Parathyroid adenoma (tissue), 2 donors: Measurements from ENCODE around the gene MFSD12.

Experiments
- H2AFZ ChIP-seq: fragments of 300-600 bp; sonication (generic); one replicate; pipeline ENCODE4 v1.7.0; 2017; ENCODE audit warnings: antibody characterized with exemption, mild to moderate bottlenecking
- H3K27ac ChIP-seq: fragments of 300-600 bp; sonication (generic); one replicate; pipeline ENCODE4 v1.7.0; 2017
- H3K27me3 ChIP-seq: fragments of 300-600 bp; sonication (generic); one replicate; pipeline ENCODE4 v1.7.0; 2017; ENCODE audit warnings: low read length; ENCODE audit not compliant: control insufficient read depth, insufficient read depth
- H3K36me3 ChIP-seq: fragments of 300-600 bp; sonication (generic); one replicate; pipeline ENCODE4 v1.7.0; 2017; ENCODE audit warnings: low read length; ENCODE audit not compliant: control insufficient read depth, insufficient read depth
- H3K4me1 ChIP-seq: fragments of 300-600 bp; sonication (generic); one replicate; pipeline ENCODE4 v1.7.0; 2017; ENCODE audit warnings: control low read depth
- H3K4me2 ChIP-seq: fragments of 300-600 bp; sonication (generic); one replicate; pipeline ENCODE4 v1.7.0; 2017; ENCODE audit warnings: low read length
- H3K4me3 ChIP-seq: fragments of 300-600 bp; sonication (generic); one replicate; pipeline ENCODE4 v1.7.0; 2017; ENCODE audit warnings: low read depth, low read length
- H3K79me2 ChIP-seq: fragments of 300-600 bp; sonication (generic); one replicate; pipeline ENCODE4 v1.7.0; 2017; ENCODE audit warnings: control low read depth
- H3K9ac ChIP-seq: fragments of 300-600 bp; sonication (generic); one replicate; pipeline ENCODE4 v1.7.0; 2017; ENCODE audit warnings: mild to moderate bottlenecking
- H3K9me3 ChIP-seq: fragments of 300-600 bp; sonication (generic); one replicate; pipeline ENCODE4 v1.7.0; 2017; ENCODE audit warnings: low read length; ENCODE audit not compliant: control insufficient read depth
- TF ChIP-seq, protein P1 (sequence below): fragments of 300-600 bp; sonication (generic); IDR thresholded peaks from one replicate; pipeline ENCODE4 v1.7.0; 2017; ENCODE audit warnings: antibody characterized with exemption, mild to moderate bottlenecking
- donor health status: primary hyperparathyroidism.

The MFSD12 gene

DNA sequence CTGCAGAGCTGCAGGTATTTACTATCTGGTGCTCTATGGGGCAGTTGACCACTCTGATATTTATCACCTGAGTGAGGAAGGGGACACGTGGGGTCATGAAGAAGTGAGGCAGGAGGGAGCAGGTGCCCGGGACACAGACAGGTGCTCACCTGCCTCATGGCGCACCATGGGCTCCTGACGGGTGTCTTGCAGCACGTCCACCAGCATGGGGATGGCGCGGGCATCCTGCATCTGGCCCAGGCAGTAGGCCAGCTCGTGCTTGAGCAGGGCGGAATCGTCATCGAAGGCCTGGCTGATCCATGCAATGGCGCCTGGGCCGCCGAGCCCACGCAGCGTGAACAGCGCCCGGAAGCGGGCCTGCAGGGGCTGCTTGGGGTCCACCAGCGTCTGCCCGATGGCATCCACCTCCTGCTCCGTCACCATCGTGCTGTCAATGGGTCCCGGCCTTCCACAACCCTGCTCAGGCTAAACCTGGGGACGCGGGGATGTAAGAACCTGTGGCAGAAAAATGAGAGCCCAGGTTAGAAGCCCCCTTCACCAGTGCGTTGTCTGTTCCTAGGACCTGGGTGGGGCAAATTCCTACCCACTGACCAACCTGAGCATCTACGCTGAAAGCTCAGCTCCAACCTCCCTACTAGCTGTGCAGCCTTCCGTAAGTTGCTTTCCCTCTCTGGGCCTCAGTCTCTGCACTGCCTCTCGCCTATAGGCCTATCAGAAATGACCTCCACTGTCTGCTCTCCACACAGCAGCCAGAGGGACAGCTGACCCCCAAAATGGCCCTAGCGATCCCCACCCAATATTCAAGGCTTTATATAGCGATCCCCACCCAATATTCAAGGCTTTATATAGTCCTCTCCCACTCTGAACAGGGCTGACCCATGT is 60.8 kb downstream of the MFSD12 start:
- Histone ChIP-seq H2AFZ (no peak overlapping the region), H3K4me2 (no peak overlapping the region), H3K4me1 (no peaks in the 10 kb centered on the region), H3K9ac (no peak overlapping the region), H3K36me3 (no peaks in the 10 kb centered on the region), H3K9me3 (no peaks in the 10 kb centered on the region), H3K27ac (no peak overlapping the region), H3K27me3 (no peaks in the 10 kb centered on the region), H3K4me3 (no peak overlapping the region), H3K79me2 (peaks cover 11% of the 10 kb centered on the region)
- TF ChIP-seq, protein P1, sequence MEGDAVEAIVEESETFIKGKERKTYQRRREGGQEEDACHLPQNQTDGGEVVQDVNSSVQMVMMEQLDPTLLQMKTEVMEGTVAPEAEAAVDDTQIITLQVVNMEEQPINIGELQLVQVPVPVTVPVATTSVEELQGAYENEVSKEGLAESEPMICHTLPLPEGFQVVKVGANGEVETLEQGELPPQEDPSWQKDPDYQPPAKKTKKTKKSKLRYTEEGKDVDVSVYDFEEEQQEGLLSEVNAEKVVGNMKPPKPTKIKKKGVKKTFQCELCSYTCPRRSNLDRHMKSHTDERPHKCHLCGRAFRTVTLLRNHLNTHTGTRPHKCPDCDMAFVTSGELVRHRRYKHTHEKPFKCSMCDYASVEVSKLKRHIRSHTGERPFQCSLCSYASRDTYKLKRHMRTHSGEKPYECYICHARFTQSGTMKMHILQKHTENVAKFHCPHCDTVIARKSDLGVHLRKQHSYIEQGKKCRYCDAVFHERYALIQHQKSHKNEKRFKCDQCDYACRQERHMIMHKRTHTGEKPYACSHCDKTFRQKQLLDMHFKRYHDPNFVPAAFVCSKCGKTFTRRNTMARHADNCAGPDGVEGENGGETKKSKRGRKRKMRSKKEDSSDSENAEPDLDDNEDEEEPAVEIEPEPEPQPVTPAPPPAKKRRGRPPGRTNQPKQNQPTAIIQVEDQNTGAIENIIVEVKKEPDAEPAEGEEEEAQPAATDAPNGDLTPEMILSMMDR = no peak

DNA sequence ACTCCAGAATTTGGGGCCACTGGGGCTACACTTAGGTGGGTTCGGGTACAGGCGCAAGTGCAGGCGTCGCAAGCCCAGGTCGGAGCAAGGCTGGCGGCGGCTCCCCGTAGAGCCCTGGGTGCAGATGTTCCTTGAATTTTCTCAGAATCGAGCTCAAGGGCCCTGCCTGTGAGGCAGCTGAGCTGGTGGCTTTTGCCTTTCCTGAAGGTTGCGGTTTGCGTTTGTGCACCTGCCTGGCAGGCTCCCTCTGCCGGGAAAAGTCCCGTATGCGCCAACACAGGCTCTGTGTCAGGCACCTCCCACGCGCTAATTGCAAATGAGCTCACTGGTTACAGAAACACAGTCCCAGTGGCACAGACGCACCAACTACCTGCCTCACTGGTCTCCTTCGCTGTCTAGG is 62.8 kb downstream of the MFSD12 start:
- no peak overlapping the region for H3K4me2 ChIP-seq
- no peaks in the 10 kb centered on the region for H3K9me3 ChIP-seq
- H2AFZ ChIP-seq = no peak overlapping the region
- H3K79me2 ChIP-seq = peaks cover 4% of the 10 kb centered on the region
- no peak overlapping the region for H3K4me3 ChIP-seq
- H3K27me3 ChIP-seq = no peaks in the 10 kb centered on the region
- H3K36me3 ChIP-seq = no peaks in the 10 kb centered on the region
- H3K27ac ChIP-seq = no peak overlapping the region
- no peak overlapping the region for H3K9ac ChIP-seq
- TF ChIP-seq, protein P1 = no peak
- H3K4me1 ChIP-seq = no peaks in the 10 kb centered on the region
